GM12891 (cell line): ENCODE data around the gene MTSS2.

Source experiments
- POLR2A ChIP-seq: IDR thresholded peaks from 2 replicates; pipeline ENCODE4 v1.6.1; 2011; ENCODE audit warnings: low read depth, low read length, control low read depth
- POLR2AphosphoS5 ChIP-seq: IDR thresholded peaks from 2 replicates; pipeline ENCODE4 v1.6.1; 2011; ENCODE audit warnings: low read depth, low read length, control low read depth
- SPI1 ChIP-seq: IDR thresholded peaks from 2 replicates; pipeline ENCODE4 v1.6.1; 2011; ENCODE audit warnings: low read depth, low read length, control low read depth
- TAF1 ChIP-seq: IDR thresholded peaks from 2 replicates; pipeline ENCODE4 v1.6.1; 2011; ENCODE audit warnings: low read depth, low read length, control low read depth

DNA sequence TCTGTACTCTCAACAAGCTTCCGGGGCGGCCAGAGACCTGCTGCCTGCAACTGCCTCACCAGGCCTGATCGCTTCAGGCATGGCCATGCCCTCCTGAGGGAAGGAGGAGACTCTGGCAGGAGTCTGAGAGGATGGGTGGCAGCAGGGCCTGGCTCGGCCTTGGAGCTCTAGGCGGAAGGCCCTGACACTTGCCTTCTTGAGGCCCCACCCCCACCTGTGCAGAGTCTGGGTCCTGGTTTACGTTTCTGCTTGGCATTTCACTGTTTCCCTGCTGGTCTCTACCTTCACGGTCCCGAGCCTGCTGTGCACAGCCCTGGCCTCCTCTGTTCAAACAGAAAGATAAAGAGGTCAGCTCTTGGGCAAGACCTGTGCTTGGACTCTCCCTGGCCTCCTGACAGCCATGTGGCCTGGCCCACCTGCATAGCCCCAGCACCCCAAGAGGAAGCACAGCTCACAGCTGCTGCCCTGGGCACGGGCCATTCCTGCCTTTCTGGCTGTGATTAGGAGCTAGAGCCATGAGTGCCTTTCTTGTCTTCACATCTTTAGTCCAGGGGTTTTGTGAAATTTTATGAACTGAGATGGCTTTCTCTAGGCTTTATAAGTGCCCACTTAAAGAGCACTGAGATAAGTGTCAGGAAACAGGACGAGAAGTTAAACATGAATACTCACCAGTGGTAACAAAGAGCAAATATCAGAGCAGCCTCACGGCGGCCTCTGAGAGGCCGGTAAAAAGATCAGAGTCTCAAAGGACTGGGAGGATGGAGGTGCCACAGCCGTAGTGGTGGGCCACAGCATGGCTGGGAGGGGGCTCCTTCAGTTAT lies 25.6 kb upstream of the MTSS2 start:
- no peak for TF ChIP-seq POLR2A
- TF ChIP-seq SPI1, result no peak
- no peak for TF ChIP-seq TAF1
- TF ChIP-seq POLR2AphosphoS5, result no peak
